Upper lobe of right lung (tissue), 1 donor: ENCODE data around the gene SUSD6. TPM values are rescaled to one million over a fixed set of nuclear protein-coding genes. Genes with fewer than 3 reads are reported as not detected.

Experiments
- ATAC-seq: fragments of 200-7000 bp; cut with Tn5 transposase; one replicate; pipeline ENCODE4 v1.9.1; 2020; ENCODE audit warnings: mild to moderate bottlenecking, moderate library complexity
- DNase-seq: peaks from one replicate; pipeline ENCODE4 v3.0.0-alpha.2; 2020
- H3K27ac ChIP-seq: fragments of 200-600 bp; one replicate; pipeline ENCODE4 v1.8.0; 2022
- H3K27me3 ChIP-seq: fragments of 200-600 bp; one replicate; pipeline ENCODE4 v1.8.0; 2022; ENCODE audit warnings: mild to moderate bottlenecking
- H3K36me3 ChIP-seq: fragments of 200-600 bp; one replicate; pipeline ENCODE4 v1.8.0; 2022
- H3K4me1 ChIP-seq: fragments of 200-600 bp; one replicate; pipeline ENCODE4 v1.8.0; 2022
- H3K4me3 ChIP-seq: fragments of 200-600 bp; one replicate; pipeline ENCODE4 v1.8.0; 2022; ENCODE audit warnings: mild to moderate bottlenecking
- H3K9me3 ChIP-seq: fragments of 200-600 bp; one replicate; pipeline ENCODE4 v1.8.0; 2022
- CTCF ChIP-seq: fragments of 200-600 bp; IDR thresholded peaks from one replicate; pipeline ENCODE4 v1.8.0; 2022; ENCODE audit warnings: antibody characterized with exemption
- intact Hi-C: fragments of 100-400 bp; cut with DNase I; formaldehyde crosslinking; loops from one replicate; pipeline ENCODE4 v1.11.0; 2022
- total RNA-seq: library from RNA; stranded (reverse); fragmentation: NEBNext Ultra II Directional; extraction: Animal tissue kit (Norgen Biotek cat#: 25700); gene quantifications from one replicate; pipeline ENCODE4 v1.2.1, GENCODE V29; 2021
- donor health status: DM: no; HTN: yes; CAD: no; lungs with severe emphysema.

The SUSD6 gene
- total RNA-seq, 1 donor from 2014 or later: 87.5 TPM

- H3K27ac ChIP-seq: peak overlapping the region; percentile 38
- peaks cover 90% of the 10 kb centered on the region for H3K4me1 ChIP-seq
- no peak for TF ChIP-seq CTCF
- H3K9me3 ChIP-seq: no peaks in the 10 kb centered on the region
- ATAC-seq (no peak), DNase-seq (no peak)
- intact Hi-C loops: loop anchor here (10.0 kb wide), 1 partner anchor 87 kb away; no protein-coding TSS in a partner anchor
- no peak overlapping the region for H3K4me3 ChIP-seq
- H3K27me3 ChIP-seq: no peaks in the 10 kb centered on the region
- no peaks in the 10 kb centered on the region for H3K36me3 ChIP-seq
Observed at GRCh38 chr14:69617796-69618195, 6.4 kb downstream of the SUSD6 start.

GRCh38 chr14:69619012-69619411 is 7.6 kb downstream of the SUSD6 start:
- no peak for DNase-seq
- H3K4me3 ChIP-seq: no peak overlapping the region
- peak overlapping the region; percentile 25 for H3K27ac ChIP-seq
- intact Hi-C loops: loop anchor here (10.0 kb wide), 1 partner anchor 86 kb away; no protein-coding TSS in a partner anchor
- no peak for TF ChIP-seq CTCF
- H3K27me3 ChIP-seq: no peaks in the 10 kb centered on the region
- H3K36me3 ChIP-seq: no peaks in the 10 kb centered on the region
- no peaks in the 10 kb centered on the region for H3K9me3 ChIP-seq
- peaks cover 92% of the 10 kb centered on the region for H3K4me1 ChIP-seq
- ATAC-seq: no peak

- Histone ChIP-seq H3K27ac (peak overlapping the region; percentile 18), H3K27me3 (no peaks in the 10 kb centered on the region), H3K36me3 (no peaks in the 10 kb centered on the region), H3K9me3 (no peaks in the 10 kb centered on the region), H3K4me1 (peaks cover 92% of the 10 kb centered on the region), H3K4me3 (no peak overlapping the region)
- DNase-seq (no peak), ATAC-seq (peak; percentile 53)
- intact Hi-C loops: no loop called here
- no peak for TF ChIP-seq CTCF
Observed at GRCh38 chr14:69620211-69620611, 8.8 kb downstream of the SUSD6 start.

GRCh38 chr14:69620981-69621380 is 9.6 kb downstream of the SUSD6 start:
- intact Hi-C loops: no loop called here
- no peaks in the 10 kb centered on the region for H3K36me3 ChIP-seq
- H3K4me1 ChIP-seq: peaks cover 92% of the 10 kb centered on the region
- no peaks in the 10 kb centered on the region for H3K9me3 ChIP-seq
- no peak for TF ChIP-seq CTCF
- H3K4me3 ChIP-seq: no peak overlapping the region
- DNase-seq (no peak), ATAC-seq (no peak)
- H3K27me3 ChIP-seq: no peaks in the 10 kb centered on the region
- peak overlapping the region; percentile 18 for H3K27ac ChIP-seq

- no peak for DNase-seq
- ATAC-seq: peak; percentile 42
- intact Hi-C loops: no loop called here
Observed at GRCh38 chr14:69624136-69624535, 12.7 kb downstream of the SUSD6 start.

More at GRCh38 chr14:69624136-69624535, 12.7 kb downstream of the SUSD6 start:
- Histone ChIP-seq H3K9me3 (no peaks in the 10 kb centered on the region), H3K4me1 (peaks cover 78% of the 10 kb centered on the region), H3K4me3 (no peak overlapping the region), H3K27me3 (no peaks in the 10 kb centered on the region), H3K27ac (no peak overlapping the region), H3K36me3 (no peaks in the 10 kb centered on the region)
- TF ChIP-seq CTCF: no peak
